MCF 10A (cell line): Measurements from ENCODE around the gene IPPK. TPM values are rescaled to one million over a fixed set of nuclear protein-coding genes. Genes with fewer than 3 reads are reported as not detected.

Experiments used
- BruUV-seq: library from RNA; stranded (reverse); fragments of 400-500 nt; replicated peaks from 2 replicates; lab custom pipeline; 2021; lab: Mats Ljungman, UMichigan
- CTCF ChIA-PET: fragments of 300-600 bp; sonication (Branson Sonifier 250); formaldehyde crosslinking; extraction: SDS; loops from one replicate; lab custom pipeline; 2021; ENCODE audit warnings: antibody characterized with exemption, inconsistent platforms; lab: Yijun Ruan, JAX
- POLR2A ChIA-PET: fragments of 300-600, 350-650 bp; sonication (Branson Sonifier 250); formaldehyde crosslinking; extraction: SDS; loops from one replicate; lab custom pipeline; 2020; ENCODE audit warnings: antibody characterized with exemption, inconsistent platforms; lab: Yijun Ruan, JAX
- DNase-seq: peaks from one replicate; pipeline ENCODE4 v3.0.0-alpha.2; 2018; ENCODE audit not compliant: unreplicated experiment
- H3K27ac Mint-ChIP-seq: one replicate; pipeline ENCODE4 v1.8.0; 2022; ENCODE audit warnings: mild to moderate bottlenecking, low read depth, mixed read lengths; ENCODE audit not compliant: unreplicated experiment
- H3K27me3 Mint-ChIP-seq: one replicate; pipeline ENCODE4 v1.8.0; 2022; ENCODE audit warnings: mixed read lengths; ENCODE audit not compliant: insufficient read depth, unreplicated experiment
- H3K36me3 Mint-ChIP-seq: one replicate; pipeline ENCODE4 v1.8.0; 2022; ENCODE audit warnings: mild to moderate bottlenecking, moderate library complexity, mixed read lengths; ENCODE audit not compliant: insufficient read depth, unreplicated experiment
- H3K4me1 Mint-ChIP-seq: one replicate; pipeline ENCODE4 v1.8.0; 2022; ENCODE audit warnings: mixed read lengths; ENCODE audit not compliant: insufficient read depth, unreplicated experiment
- H3K4me3 Mint-ChIP-seq: one replicate; pipeline ENCODE4 v1.8.0; 2022; ENCODE audit warnings: mild to moderate bottlenecking, moderate library complexity, mixed read lengths; ENCODE audit not compliant: unreplicated experiment
- H3K9me3 Mint-ChIP-seq: one replicate; pipeline ENCODE4 v1.8.0; 2022; ENCODE audit warnings: mixed read lengths; ENCODE audit not compliant: unreplicated experiment
- CTCF ChIP-seq: fragments of 200-600 bp; IDR thresholded peaks from one replicate; pipeline ENCODE4 v1.8.0; 2022; ENCODE audit warnings: antibody characterized with exemption, mild to moderate bottlenecking; ENCODE audit not compliant: unreplicated experiment
- intact Hi-C: fragments of 100-400 bp; cut with micrococcal nuclease; formaldehyde crosslinking; loops from 2 replicates; pipeline ENCODE4 v1.14.1; 2022
- total RNA-seq: library from RNA; stranded (reverse); gene quantifications from 2 replicates; pipeline ENCODE4 v1.2.3, GENCODE V29; 2022

The IPPK gene
- total RNA-seq, 1 experiment from 2014 or later = 16.6 TPM

- Mint-ChIP-seq H3K27ac (no peak overlapping the region), H3K4me1 (peaks cover 14% of the 10 kb centered on the region), H3K9me3 (no peaks in the 10 kb centered on the region), H3K36me3 (peaks cover 24% of the 10 kb centered on the region), H3K4me3 (no peak overlapping the region), H3K27me3 (no peaks in the 10 kb centered on the region)
- no TSS peak for BruUV-seq
- TF ChIP-seq CTCF = no peak
- CTCF ChIA-PET = no interaction called here
- POLR2A ChIA-PET = no interaction called here
- intact Hi-C loops = no loop called here
- DNase-seq = no peak
Measured at GRCh38 chr9:92663951-92664350, 6.0 kb downstream of the IPPK start.

- H3K36me3 Mint-ChIP-seq = peaks cover 31% of the 10 kb centered on the region
- no peak for DNase-seq
- no peaks in the 10 kb centered on the region for H3K9me3 Mint-ChIP-seq
- no peak overlapping the region for H3K27ac Mint-ChIP-seq
- ChIA-PET CTCF (no interaction called here), POLR2A (no interaction called here)
- no peak for TF ChIP-seq CTCF
- H3K27me3 Mint-ChIP-seq = no peaks in the 10 kb centered on the region
- BruUV-seq = no TSS peak
- H3K4me3 Mint-ChIP-seq = no peak overlapping the region
- intact Hi-C loops = no loop called here
- H3K4me1 Mint-ChIP-seq = peaks cover 7% of the 10 kb centered on the region
Measured at GRCh38 chr9:92663126-92663525, 6.8 kb downstream of the IPPK start.

- Mint-ChIP-seq H3K4me3 (no peak overlapping the region), H3K9me3 (no peaks in the 10 kb centered on the region), H3K27ac (peak overlapping the region; percentile 2), H3K36me3 (peaks cover 39% of the 10 kb centered on the region), H3K27me3 (no peaks in the 10 kb centered on the region), H3K4me1 (peaks cover 8% of the 10 kb centered on the region)
- DNase-seq = no peak
- ChIA-PET CTCF (interaction anchor here (0.5 kb wide), 1 partner anchor 318 kb away, joined by 3 read pairs; no protein-coding TSS in a partner anchor), POLR2A (interaction anchor here (0.6 kb wide), 1 partner anchor 406 kb away, joined by 3 read pairs; no protein-coding TSS in a partner anchor)
- TF ChIP-seq CTCF = no peak
- intact Hi-C loops = loop anchor here (1.0 kb wide), 1 partner anchor 8 kb away; no protein-coding TSS in a partner anchor
- BruUV-seq = no TSS peak
Measured at GRCh38 chr9:92661743-92662142, 8.2 kb downstream of the IPPK start.

- no peak for TF ChIP-seq CTCF
- ChIA-PET POLR2A (interaction anchor here (0.6 kb wide), 1 partner anchor 405 kb away, joined by 3 read pairs; no protein-coding TSS in a partner anchor), CTCF (no interaction called here)
- intact Hi-C loops = loop anchor here (1.0 kb wide), 1 partner anchor 8 kb away; no protein-coding TSS in a partner anchor
- Mint-ChIP-seq H3K4me3 (no peak overlapping the region), H3K36me3 (peaks cover 43% of the 10 kb centered on the region), H3K27me3 (no peaks in the 10 kb centered on the region), H3K9me3 (no peaks in the 10 kb centered on the region), H3K4me1 (peaks cover 14% of the 10 kb centered on the region), H3K27ac (peak overlapping the region; percentile 2)
- DNase-seq = no peak
- BruUV-seq = no TSS peak
Measured at GRCh38 chr9:92661127-92661526, 8.8 kb downstream of the IPPK start.
